Mucosa of rectum (tissue), 2 donors: ENCODE results near the gene PNPLA8.
A peak's percentile ranks its signal among the peaks of the same experiment; 100 is the strongest.

Experiments used
- H3K27ac ChIP-seq, 2 donors: one replicate each; pipeline ENCODE4 v1.7.0; 2013; ENCODE audit warnings: inconsistent platforms in 2 of 2, low read depth in 2 of 2, low read length in 2 of 2
- H3K27me3 ChIP-seq, 2 donors: one replicate each; pipeline ENCODE4 v1.7.0; 2013; ENCODE audit warnings: low read length in 2 of 2; ENCODE audit not compliant: control insufficient read depth in 2 of 2, insufficient read depth in 2 of 2
- H3K36me3 ChIP-seq, 2 donors: one replicate each; pipeline ENCODE4 v1.7.0; 2013; ENCODE audit warnings: low read length in 2 of 2; ENCODE audit not compliant: control insufficient read depth in 2 of 2, insufficient read depth in 2 of 2
- H3K4me1 ChIP-seq, 2 donors: one replicate each; pipeline ENCODE4 v1.7.0; 2013; ENCODE audit warnings: low read length in 2 of 2, mild to moderate bottlenecking in 1 of 2; ENCODE audit not compliant: control insufficient read depth in 2 of 2, insufficient read depth in 2 of 2
- H3K4me3 ChIP-seq, 2 donors: one replicate each; pipeline ENCODE4 v1.7.0; 2013; ENCODE audit warnings: low read length in 2 of 2
- H3K9ac ChIP-seq, 2 donors: one replicate each; pipeline ENCODE4 v1.7.0; 2013; ENCODE audit warnings: low read length in 2 of 2, low read depth in 1 of 2, mild to moderate bottlenecking in 1 of 2
- H3K9me3 ChIP-seq, 2 donors: one replicate each; pipeline ENCODE4 v1.7.0; 2013; ENCODE audit warnings: low read length in 2 of 2; ENCODE audit not compliant: control insufficient read depth in 2 of 2
- donor health status: healthy.
- donor health status: Normal muscosa, but diverticular disease.

PNPLA8 gene

DNA sequence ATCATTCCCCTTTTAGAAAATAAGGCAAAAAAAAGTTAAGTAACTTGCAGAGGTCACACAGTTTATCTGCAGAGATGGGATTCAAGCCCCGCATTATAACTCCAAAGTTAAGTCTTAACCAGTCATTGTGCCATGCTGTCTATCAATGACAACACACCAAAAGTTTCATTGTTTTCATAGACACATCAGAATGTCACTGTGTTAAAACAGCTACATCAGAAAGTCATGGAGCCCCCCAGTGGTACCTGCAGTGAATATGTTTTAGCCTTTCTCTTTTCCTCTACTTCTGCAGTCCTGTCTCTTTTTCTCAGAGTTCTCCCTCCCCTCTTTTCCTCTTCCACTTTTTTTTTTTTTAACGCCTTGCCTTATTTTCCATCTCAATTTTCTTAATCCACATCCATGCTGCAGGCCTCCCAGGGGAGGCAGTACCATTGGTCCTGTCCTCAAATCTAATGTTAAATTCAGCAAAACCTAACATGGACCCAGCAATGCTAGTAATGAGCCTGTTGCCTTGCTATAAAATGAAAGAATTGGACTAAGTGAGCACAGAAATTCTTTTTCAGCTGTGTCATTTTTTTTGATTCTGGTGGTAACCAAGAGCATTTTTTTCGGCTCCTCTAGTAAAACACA lies 65.9 kb downstream of the PNPLA8 start:
- Histone ChIP-seq H3K4me1 (peaks cover 0 to 7% of the 10 kb centered on the region in 2 donors), H3K36me3 (no peaks in the 10 kb centered on the region), H3K27ac (no peak overlapping the region), H3K9me3 (no peaks in the 10 kb centered on the region), H3K9ac (no peak overlapping the region), H3K4me3 (no peak overlapping the region), H3K27me3 (peaks cover 15 to 25% of the 10 kb centered on the region in 2 donors)

DNA sequence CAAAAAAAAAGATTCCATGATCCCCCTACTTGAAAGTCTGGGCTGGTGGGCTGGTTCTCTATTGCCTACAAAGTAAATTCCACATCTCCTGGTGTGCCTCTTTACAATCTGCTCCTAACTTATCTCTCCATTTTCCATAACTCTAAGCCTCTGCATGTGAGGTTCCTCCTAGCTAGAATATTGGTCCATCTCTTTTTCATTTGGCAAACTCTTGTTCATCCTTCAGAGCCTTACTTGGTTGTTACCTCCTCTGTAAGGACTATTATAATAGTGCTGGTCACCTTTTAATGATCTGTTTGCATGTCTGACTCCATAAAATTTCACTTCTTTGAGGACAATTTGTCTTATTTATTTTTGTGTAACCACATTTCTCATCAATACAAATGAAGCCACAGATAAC lies 68.1 kb downstream of the PNPLA8 start:
- no peaks in the 10 kb centered on the region for H3K9me3 ChIP-seq
- peaks cover 0 to 8% of the 10 kb centered on the region in 2 donors for H3K4me1 ChIP-seq
- no peak overlapping the region for H3K9ac ChIP-seq
- H3K36me3 ChIP-seq: no peaks in the 10 kb centered on the region
- H3K4me3 ChIP-seq: no peak overlapping the region
- H3K27me3 ChIP-seq: peaks cover 22 to 42% of the 10 kb centered on the region in 2 donors
- H3K27ac ChIP-seq: no peak overlapping the region

DNA sequence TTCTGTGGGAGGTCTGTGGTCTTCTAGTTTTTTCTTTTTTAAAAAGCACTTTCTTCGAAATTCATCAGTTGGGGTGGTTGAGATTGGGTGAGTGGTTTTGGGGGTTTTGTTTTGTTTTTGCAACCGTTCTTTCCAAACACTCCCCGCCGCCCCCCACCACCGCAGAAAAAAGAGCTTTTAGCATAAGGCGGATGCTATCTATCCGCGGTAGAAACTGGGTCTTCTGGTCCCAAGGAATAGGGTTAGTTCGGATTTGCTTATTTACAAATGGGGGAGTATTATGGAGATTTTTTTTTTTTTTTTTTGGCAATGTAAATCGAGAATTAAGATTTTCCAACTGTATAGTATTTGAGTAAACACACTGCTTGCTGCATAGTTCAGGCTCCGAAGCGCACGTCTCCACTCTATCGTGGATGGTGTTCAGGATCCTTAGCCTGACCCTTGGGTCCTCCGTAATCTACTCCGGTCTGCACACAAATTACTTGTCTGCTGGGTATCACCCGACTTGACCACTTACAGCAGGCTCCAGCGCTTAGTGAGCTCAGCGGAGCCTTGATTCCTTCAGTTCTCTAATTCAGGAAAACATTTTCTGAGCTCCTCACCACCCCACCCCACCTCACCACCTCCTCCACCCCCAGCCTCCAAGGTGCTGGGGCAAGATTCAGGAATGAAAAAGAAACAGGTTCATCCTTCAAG lies 68.9 kb downstream of the PNPLA8 start:
- Histone ChIP-seq H3K27me3 (peaks cover 24 to 49% of the 10 kb centered on the region in 2 donors), H3K36me3 (no peaks in the 10 kb centered on the region), H3K4me1 (peaks cover 0 to 8% of the 10 kb centered on the region in 2 donors), H3K4me3 (no peak overlapping the region), H3K9me3 (no peaks in the 10 kb centered on the region), H3K9ac (no peak overlapping the region), H3K27ac (no peak overlapping the region)

DNA sequence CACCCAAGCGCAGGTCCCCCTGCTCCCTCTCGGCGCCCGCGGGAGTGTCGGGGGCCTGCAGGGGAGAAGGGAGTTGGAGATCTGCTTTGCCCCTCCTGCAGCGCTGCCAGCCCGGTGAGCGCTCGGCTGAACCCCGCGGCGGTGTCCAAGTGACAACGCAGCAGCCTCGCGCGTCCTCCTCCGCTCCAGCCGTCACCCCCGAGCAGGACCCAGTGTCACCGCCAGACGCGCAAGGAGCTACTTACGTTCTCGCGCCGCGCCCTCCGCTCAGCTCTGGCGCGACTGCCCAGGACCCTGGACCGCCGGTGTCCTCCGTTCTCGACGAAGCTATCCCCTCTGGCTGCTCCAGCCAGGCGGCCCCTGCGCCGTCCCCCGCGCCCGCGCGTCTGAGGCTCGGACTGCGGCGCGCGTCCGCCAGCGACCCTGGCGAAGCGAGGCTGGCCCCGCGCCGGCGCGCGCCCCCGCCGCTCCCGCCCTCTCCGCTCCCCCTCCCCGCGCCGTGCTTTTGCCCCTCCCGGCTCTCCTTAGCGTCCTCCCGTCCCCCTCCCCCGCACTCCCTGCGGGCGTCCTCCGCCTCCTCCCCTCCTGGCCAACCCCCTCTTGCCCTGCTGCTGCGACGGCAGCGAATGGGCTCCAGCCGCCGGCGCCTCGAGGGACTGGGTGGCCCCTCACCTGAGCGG lies 69.8 kb downstream of the PNPLA8 start, which contains the start of gene NRCAM:
TSS of gene NRCAM (minus strand) at position 439 of the 680 bp plus-strand sequence. CDS start 216,372 bp downstream, outside the sequence.
- Histone ChIP-seq H3K36me3 (no peaks in the 10 kb centered on the region), H3K9ac (no peak within 1 kb of the TSS), H3K4me1 (peaks cover 0 to 8% of the 10 kb centered on the region in 2 donors), H3K9me3 (no peaks in the 10 kb centered on the region), H3K27ac (no peak within 1 kb of the TSS), H3K4me3 (peak within 1 kb of the TSS; percentile 35 to 52), H3K27me3 (peaks cover 24 to 49% of the 10 kb centered on the region in 2 donors)

DNA sequence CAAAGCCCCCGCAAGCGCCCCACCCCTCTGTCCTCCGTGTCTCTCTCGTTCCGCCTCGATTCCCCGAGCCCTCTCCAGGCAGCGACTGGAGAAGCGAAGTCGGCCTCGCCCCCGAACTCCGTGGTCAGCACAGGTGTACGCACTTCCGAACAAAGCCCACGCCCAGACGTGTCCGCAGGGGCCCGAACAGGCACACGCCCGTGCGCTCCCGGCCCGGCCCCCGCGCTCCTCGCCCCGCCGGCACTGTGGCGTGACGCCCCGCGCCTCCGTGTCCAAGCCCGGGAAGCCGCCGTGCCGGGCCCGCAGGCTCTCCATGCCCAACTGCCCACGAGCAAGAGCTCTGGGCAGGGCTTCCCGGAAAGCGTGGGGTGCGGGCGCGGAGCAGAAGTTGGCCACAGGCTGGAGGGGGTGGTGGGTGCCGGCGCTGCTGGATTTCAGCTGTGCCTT lies 70.4 kb downstream of the PNPLA8 start:
- H3K4me3 ChIP-seq: peak overlapping the region; percentile 35 to 52
- H3K9me3 ChIP-seq: no peaks in the 10 kb centered on the region
- H3K27me3 ChIP-seq: peaks cover 24 to 49% of the 10 kb centered on the region in 2 donors
- peaks cover 0 to 8% of the 10 kb centered on the region in 2 donors for H3K4me1 ChIP-seq
- no peaks in the 10 kb centered on the region for H3K36me3 ChIP-seq
- no peak overlapping the region for H3K9ac ChIP-seq
- no peak overlapping the region for H3K27ac ChIP-seq

DNA sequence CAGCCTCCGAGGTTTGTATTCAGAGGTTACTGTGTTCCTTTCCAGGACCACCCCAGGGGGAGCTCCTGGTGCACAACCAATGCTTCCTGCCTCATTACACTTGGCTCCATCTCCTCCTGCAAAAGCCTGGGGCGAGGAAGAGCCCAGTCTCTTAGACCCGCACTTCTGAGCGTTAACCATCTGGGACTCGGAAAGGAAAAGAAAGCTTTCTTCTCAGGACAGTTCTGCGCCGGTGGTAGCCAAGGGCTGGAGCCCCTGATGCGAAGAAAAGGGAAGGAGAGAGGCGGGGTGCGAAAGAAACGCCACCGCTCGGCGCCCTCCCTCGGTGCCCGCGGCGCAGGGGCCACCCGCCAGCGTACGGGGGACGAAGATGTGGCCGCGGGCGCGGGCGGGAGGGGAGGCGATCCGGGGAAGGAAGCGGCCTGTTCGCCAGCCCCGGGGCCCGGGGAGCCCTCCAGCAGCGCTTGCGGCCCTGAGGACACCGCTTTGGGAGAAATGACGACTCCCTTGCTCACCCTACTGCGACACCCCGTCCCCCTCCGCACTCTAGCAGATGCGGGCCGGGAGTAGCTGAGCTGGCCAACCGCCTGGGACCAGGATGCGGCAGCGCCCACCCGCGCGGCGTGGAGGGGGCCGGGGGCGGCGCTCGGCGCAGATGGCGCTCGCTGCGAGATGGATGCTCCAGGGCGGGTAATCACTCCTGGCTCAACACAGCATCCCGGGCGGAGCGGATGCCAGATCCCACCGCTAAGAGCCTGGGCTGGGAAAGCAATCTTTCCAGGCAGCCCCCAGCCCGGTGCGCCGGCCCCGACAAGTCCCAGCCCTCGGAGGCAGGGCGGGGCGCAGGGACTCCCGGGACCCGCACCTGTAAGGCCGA lies 71.0 kb downstream of the PNPLA8 start:
- Histone ChIP-seq H3K27ac (no peak overlapping the region), H3K9me3 (no peaks in the 10 kb centered on the region), H3K36me3 (no peaks in the 10 kb centered on the region), H3K4me1 (peaks cover 0 to 8% of the 10 kb centered on the region in 2 donors), H3K4me3 (peak overlapping the region; percentile 35 to 38), H3K9ac (no peak overlapping the region), H3K27me3 (peaks cover 24 to 49% of the 10 kb centered on the region in 2 donors)

DNA sequence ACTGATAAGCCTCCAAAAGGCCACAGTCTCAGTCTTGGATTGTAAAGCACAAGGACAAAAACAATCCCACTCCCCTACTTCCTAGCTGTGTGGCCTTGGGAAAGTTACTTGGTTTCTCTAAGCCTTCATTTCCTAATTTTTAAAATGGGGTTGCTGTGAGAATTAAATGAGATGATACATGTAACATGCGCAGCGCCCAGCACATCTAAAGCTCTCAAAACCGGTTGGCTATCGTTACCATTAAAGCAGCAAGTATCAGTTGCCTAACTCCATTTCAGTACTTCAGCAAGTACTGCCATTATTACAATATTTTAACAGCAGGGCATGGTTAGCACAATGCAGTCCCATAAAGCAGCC lies 71.6 kb downstream of the PNPLA8 start:
- H3K4me1 ChIP-seq: peaks cover 0 to 8% of the 10 kb centered on the region in 2 donors
- H3K27ac ChIP-seq: no peak overlapping the region
- peak overlapping the region in 1 of 2 donors; percentile 38 for H3K4me3 ChIP-seq
- peaks cover 24 to 46% of the 10 kb centered on the region in 2 donors for H3K27me3 ChIP-seq
- no peak overlapping the region for H3K9ac ChIP-seq
- H3K9me3 ChIP-seq: no peaks in the 10 kb centered on the region
- no peaks in the 10 kb centered on the region for H3K36me3 ChIP-seq

DNA sequence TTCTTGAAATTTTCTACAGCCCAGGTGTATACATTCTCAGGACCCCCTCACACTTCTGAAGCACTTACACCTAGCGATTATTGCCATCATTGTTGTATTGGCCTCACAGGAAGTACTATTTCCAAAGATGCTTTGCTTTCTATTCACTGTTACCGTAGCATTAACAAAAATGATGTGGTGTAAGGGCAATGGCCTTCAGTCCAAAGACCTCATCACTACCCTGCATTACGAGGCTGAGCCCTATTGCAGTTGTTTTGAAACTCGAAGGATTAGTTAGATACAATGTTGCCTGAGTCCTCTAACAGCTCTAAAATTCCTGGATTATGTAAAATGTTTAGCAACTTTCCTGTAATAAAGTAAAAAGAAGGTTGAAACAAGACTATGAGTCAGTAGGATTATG lies 72.6 kb downstream of the PNPLA8 start:
- Histone ChIP-seq H3K36me3 (no peaks in the 10 kb centered on the region), H3K27ac (no peak overlapping the region), H3K4me3 (no peak overlapping the region), H3K4me1 (peaks cover 0 to 8% of the 10 kb centered on the region in 2 donors), H3K9ac (no peak overlapping the region), H3K27me3 (peaks cover 22 to 41% of the 10 kb centered on the region in 2 donors), H3K9me3 (no peaks in the 10 kb centered on the region)

DNA sequence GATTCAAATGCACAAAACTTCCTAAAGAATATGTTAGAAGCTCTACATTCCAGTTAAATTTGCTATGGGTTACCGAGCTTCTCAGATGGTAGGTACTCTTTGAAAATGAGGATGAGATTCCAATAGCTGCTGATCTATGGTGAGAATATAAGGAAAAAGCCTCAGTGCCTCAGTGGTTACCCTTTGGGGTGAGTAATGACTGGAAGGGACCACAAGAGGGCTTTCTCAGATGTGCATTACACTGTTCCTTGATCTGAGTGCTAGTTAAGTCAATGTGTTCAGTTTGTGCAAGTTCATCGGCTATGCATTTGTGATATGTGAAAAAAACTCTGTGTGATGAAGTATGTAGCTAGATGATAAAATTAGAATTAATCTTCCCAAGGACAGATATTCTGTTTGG lies 73.2 kb downstream of the PNPLA8 start:
- Histone ChIP-seq H3K36me3 (no peaks in the 10 kb centered on the region), H3K9ac (no peak overlapping the region), H3K9me3 (no peaks in the 10 kb centered on the region), H3K4me3 (no peak overlapping the region), H3K4me1 (peaks cover 0 to 8% of the 10 kb centered on the region in 2 donors), H3K27ac (no peak overlapping the region), H3K27me3 (peaks cover 17 to 34% of the 10 kb centered on the region in 2 donors)
